GM18951 (cell line): ENCODE data around the gene BNC1.

ENCODE experiments used
- POLR2A ChIP-seq: IDR thresholded peaks from 4 replicates; pipeline ENCODE4 v1.6.1; 2011; ENCODE audit warnings: mild to moderate bottlenecking; ENCODE audit not compliant: insufficient read length, insufficient read depth; ENCODE audit errors: extremely low read depth
- in situ Hi-C: fragments of 300-500 bp; cut with MboI; formaldehyde crosslinking; loops from one replicate; pipeline ENCODE4 v1.12.0; 2022; ENCODE audit warnings: low sequenced_read_pairs, mixed read lengths, inconsistent platforms; ENCODE audit not compliant: unreplicated experiment

The BNC1 gene

GRCh38 chr15:83305704-83306291 lies 21.3 kb upstream of the BNC1 start:
- in situ Hi-C loops, result no loop called here
- TF ChIP-seq POLR2A, result no peak

- in situ Hi-C loops, result no loop called here
- TF ChIP-seq POLR2A, result no peak
Measured at GRCh38 chr15:83304861-83305703, 20.6 kb upstream of the BNC1 start.

GRCh38 chr15:83303535-83303934 lies 19.1 kb upstream of the BNC1 start:
- in situ Hi-C loops, result no loop called here
- no peak for TF ChIP-seq POLR2A

GRCh38 chr15:83300826-83301225 lies 16.4 kb upstream of the BNC1 start:
- in situ Hi-C loops, result no loop called here
- no peak for TF ChIP-seq POLR2A

GRCh38 chr15:83299462-83299861 lies 15.0 kb upstream of the BNC1 start:
- in situ Hi-C loops, result no loop called here
- TF ChIP-seq POLR2A, result no peak

GRCh38 chr15:83295417-83295816 lies 11.0 kb upstream of the BNC1 start:
- no peak for TF ChIP-seq POLR2A
- in situ Hi-C loops, result no loop called here

GRCh38 chr15:83293201-83293600 lies 8.7 kb upstream of the BNC1 start:
- TF ChIP-seq POLR2A, result no peak
- in situ Hi-C loops, result no loop called here

- in situ Hi-C loops, result no loop called here
Measured at GRCh38 chr15:83292317-83292716, 7.9 kb upstream of the BNC1 start.

GRCh38 chr15:83290236-83290635 lies 5.8 kb upstream of the BNC1 start:
- in situ Hi-C loops, result no loop called here
- no peak for TF ChIP-seq POLR2A

More at GRCh38 chr15:83292317-83292716, 7.9 kb upstream of the BNC1 start:
- no peak for TF ChIP-seq POLR2A

GRCh38 chr15:83289160-83289559 lies 4.7 kb upstream of the BNC1 start:
- TF ChIP-seq POLR2A, result no peak
- in situ Hi-C loops, result no loop called here

GRCh38 chr15:83288381-83288801 lies 3.9 kb upstream of the BNC1 start:
- TF ChIP-seq POLR2A, result no peak
- in situ Hi-C loops, result no loop called here

GRCh38 chr15:83287541-83288027 lies 3.1 kb upstream of the BNC1 start:
- in situ Hi-C loops, result no loop called here
- TF ChIP-seq POLR2A, result no peak

GRCh38 chr15:83285979-83286553 lies 1.6 kb upstream of the BNC1 start:
- in situ Hi-C loops, result no loop called here
- TF ChIP-seq POLR2A, result no peak
